Stimulated activated naive CD8-positive, alpha-beta T cell treated with anti-CD3 and anti-CD28 coated beads, Interleukin-15, amount 100 ng/mL, for 72 hours (primary cell): ENCODE results near the gene LRRC8E.

Experiments
- ATAC-seq: fragments of 150-1000 bp; cut with Tn5 transposase; 2 replicates; pipeline ENCODE4 v1.10.0; 2021; ENCODE audit warnings: mild to moderate bottlenecking, moderate library complexity
- DNase-seq, 2 donors: peaks; one replicate each; pipeline ENCODE4 v3.0.0; 2021 to 2022
- H3K27ac Mint-ChIP-seq, 2 donors: one replicate each; pipeline ENCODE4 v1.8.0; 2022; ENCODE audit warnings: mild to moderate bottlenecking in 2 of 2, mixed read lengths in 2 of 2, moderate library complexity in 2 of 2
- H3K27me3 Mint-ChIP-seq: one replicate; pipeline ENCODE4 v1.8.0; 2022; ENCODE audit warnings: mixed read lengths
- H3K4me1 Mint-ChIP-seq: one replicate; pipeline ENCODE4 v1.8.0; 2022; ENCODE audit warnings: mild to moderate bottlenecking, mixed read lengths
- H3K4me3 Mint-ChIP-seq, 2 donors: one replicate each; pipeline ENCODE4 v1.8.0; 2022; ENCODE audit warnings: mild to moderate bottlenecking in 2 of 2, mixed read lengths in 2 of 2, moderate library complexity in 1 of 2
- H3K9me3 Mint-ChIP-seq, 2 donors: one replicate each; pipeline ENCODE4 v1.8.0; 2022; ENCODE audit warnings: mixed read lengths in 2 of 2

Gene LRRC8E

DNA sequence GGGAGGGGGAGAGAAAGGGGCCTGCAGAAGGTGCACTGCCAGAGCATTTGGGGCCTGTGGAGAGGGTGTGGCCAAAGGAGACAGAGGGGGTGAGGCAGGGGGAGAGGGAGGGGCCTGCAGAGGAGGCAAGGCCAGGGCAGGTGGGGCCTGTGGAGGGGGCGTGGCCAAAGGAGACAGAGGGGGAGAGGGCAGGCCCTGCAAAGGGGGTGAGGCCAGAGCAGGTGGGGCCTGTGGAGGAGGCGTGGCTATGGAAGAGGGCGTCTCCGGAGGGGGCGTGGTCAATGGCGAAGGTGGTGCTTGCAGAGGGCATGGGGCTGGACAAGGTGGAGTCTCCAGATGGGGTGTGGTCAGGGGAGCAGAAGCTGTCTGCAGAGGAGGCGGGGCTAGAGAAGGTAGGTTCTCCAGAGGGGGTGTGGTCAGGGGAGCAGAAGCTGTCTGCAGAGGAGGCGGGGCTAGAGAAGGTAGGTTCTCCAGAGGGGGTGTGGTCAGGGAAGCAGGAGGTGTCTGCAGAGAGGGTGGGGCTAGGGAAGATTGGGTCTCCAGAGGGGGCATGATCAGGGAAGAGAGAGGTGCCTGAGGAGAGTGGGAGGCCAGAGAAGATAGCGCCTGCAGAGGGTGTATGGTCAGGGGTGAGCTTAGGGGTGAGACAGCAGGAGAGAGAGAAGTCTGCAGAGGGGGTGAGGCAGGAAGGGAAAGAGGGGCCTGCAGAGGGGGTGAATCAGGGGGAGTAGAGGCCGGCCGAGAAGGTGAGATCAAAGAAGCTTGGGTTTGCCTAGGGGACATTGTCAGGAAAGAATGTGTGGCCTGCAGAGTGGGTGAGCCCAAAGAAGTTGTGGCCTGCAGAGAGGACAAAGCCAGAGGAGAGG is 17.5 kb upstream of the LRRC8E start:
- H3K4me3 Mint-ChIP-seq: peak overlapping the region; percentile 65 to 77
- H3K27ac Mint-ChIP-seq: peak overlapping the region in 1 of 2 donors; percentile 72
- ATAC-seq: no peak
- H3K27me3 Mint-ChIP-seq: peaks cover 65% of the 10 kb centered on the region
- H3K4me1 Mint-ChIP-seq: peaks cover 61% of the 10 kb centered on the region
- DNase-seq: peak; percentile 71 to 76
- H3K9me3 Mint-ChIP-seq: no peaks in the 10 kb centered on the region

DNA sequence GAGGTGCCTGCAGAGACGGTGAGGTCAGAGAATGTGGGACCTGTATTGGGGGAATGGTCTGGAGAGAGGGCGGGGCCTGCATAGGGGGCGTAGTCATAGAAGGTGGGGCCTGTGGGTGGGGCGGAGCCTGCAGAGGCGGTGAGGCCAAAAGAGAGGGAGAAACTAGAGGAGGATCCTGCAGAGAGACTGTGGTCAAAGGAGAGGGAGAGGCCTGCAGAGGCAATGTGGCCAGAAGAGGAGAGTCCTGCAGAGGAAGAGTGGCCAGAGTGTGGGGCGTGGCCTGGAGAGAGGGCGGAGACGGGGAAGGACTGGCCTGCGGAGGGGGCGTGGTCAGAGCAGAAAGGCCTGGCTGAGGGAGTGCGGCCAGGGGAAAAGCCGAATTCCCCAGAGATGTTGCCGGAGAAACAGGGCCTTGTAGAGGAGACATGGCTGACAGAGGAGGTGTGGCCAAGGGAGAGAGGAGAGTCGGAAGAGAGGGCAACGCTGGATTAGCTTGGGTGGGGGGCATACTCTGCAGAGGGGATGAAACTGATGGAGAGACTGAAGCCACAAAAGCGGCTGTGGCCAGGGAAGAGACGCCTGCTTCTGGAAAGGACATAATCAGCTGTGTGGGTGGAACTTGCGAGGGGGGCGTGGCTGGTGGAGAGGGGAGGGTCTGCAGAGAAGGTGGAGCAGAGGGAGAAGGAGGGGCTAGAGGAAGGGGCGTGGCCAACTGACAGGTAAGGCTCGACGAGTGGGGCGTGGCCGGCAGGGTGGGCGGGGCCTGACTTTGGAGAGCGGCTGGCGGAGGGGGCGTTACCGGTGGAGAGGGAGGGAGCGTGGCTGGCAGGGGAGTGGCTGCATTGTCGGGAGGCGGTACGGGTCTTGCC is 16.6 kb upstream of the LRRC8E start:
- peaks cover 61% of the 10 kb centered on the region for H3K4me1 Mint-ChIP-seq
- peak overlapping the region in 1 of 2 donors; percentile 72 for H3K27ac Mint-ChIP-seq

DNA sequence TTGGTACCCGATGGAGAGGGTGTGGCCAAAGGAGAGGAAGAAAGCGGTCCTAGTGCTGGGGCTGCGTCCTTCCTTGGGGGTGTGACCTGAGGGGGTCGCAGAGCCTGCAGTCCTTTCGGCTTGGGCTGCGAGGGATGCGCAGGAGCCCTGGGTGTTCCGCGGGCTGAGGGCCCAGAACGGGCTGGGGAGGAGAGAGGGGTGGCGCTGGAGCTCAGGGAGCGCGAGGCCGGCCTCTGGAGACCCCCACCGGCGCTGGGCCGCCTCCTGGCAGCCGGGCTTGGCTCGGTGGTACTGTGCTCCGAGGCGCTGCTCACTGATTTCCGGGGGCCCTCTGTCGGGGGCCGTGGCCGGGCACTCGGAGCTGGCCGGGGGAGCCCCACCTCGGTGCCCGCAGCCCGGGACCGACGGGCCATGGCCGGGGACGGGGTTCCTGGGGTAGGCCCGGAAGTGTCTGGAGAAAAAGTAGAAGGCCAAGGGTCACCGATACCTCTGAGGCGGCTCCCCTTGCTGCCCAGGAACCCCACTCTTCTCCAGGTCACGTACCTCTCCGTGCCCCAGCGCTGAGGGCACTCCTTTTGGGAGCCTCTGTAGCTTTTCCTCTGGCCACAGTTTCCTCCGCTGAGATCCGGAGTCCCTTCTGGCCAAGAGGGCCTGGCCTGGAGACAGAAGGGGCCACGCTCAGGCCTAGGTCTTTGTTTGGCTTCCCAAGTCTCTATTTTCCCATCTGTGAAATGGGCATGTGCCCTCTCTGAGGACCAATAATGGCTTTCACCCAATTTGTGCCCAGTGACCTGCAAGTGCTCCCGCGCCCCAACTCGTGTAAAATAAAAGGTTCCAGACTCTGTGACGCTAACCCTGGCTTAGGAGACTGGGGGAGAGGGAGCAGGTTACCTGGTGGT is 15.8 kb upstream of the LRRC8E start:
- no peak for ATAC-seq
- Mint-ChIP-seq H3K9me3 (no peaks in the 10 kb centered on the region), H3K27ac (no peak overlapping the region), H3K4me1 (peaks cover 61% of the 10 kb centered on the region), H3K4me3 (peak overlapping the region; percentile 65 to 69), H3K27me3 (peaks cover 51% of the 10 kb centered on the region)
- DNase-seq: no peak

More for the DNA sequence above, 16.6 kb upstream of the LRRC8E start:
- Mint-ChIP-seq H3K9me3 (no peaks in the 10 kb centered on the region), H3K4me3 (peak overlapping the region; percentile 65 to 69), H3K27me3 (peaks cover 60% of the 10 kb centered on the region)
- DNase-seq (peak; percentile 86 to 89), ATAC-seq (peak; percentile 4)

DNA sequence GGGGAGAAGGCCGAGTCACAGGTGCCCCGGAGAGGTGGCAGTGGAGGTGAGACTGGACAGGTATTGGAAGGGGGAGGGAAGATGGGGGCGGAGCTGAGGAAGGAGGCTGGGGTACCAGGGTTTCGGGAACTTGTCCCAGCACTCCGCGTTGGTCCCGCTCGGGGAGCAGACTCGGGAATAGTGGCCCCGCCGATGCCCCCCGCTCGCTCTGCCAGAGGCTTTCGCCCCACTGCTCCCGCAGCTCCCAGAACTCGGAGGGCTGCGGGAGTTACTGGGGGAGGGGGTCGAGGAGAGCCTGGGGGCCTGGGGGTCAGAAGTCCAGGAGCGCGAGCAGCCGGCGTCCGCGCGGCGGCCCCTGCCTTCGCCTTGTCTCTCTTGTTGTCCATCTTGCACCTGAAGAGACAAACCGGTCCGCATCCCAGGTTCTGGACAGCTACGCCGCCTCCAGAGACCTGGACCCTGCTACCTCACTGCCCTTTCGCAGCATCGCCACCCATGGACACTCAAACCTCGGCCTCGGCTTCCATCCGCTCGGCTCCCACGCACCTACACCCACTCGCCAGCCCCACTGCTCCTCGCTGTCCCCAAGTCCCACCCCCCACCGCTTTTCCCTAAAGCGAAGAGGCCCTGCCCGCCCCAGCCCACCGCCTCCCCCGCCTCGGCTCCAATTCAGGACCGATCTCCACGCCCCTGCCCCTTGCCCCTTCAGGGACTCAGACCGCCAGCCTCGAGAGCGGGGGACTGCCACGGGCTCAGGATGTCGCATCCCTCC is 14.8 kb upstream of the LRRC8E start:
- Mint-ChIP-seq H3K4me1 (peaks cover 54% of the 10 kb centered on the region), H3K27ac (no peak overlapping the region), H3K9me3 (no peaks in the 10 kb centered on the region), H3K4me3 (peak overlapping the region; percentile 77 to 79), H3K27me3 (peaks cover 47% of the 10 kb centered on the region)
- ATAC-seq (no peak), DNase-seq (no peak)

DNA sequence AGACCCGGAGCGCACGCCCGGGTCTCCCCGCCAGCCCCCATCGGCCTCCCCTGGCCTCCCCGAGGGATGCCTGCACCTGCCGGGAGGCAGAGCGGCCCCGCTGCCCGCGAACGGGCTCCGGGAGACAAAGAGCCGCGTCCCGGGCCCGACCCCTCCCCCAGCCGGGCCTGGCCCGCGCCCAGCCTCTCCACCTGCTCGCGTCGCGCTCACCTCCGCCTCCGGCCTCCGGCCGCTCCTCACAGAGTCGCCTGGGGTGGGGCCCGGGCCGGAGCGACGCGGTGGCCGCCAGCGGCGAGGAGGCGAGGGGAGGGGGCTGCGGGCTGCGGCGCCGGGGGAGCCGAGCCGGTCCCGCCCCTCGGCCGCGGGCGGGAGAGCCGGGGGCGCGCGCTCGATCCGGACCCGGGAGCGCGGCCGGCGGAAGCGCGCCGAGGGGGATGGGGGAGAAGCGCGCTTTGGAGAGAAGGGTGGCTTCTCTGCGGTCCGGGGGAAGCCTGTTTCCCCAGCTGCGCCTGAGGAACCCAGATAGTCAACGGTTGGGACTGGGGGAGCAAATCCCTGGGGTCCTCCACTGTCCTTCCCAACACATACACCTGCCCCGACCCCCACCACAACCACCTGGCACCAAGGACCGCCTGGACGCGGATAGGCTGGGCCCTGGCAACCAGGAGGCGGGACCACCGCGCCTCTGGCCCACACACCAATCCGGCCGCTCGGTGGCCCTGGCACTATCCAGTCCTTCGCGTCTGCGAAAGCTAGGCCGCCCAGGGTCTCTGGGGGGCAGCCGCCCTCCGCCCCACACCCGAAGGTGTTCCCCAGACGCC is 14.0 kb upstream of the LRRC8E start, which contains the start of gene PRR36:
PRR36 (minus strand) TSS at position 315 of the 821 bp plus-strand sequence. CDS start 701 bp downstream, outside the sequence.
- peaks cover 47% of the 10 kb centered on the region for H3K27me3 Mint-ChIP-seq
- peak within 1 kb of the TSS; percentile 77 to 86 for H3K4me3 Mint-ChIP-seq
- peaks cover 46% of the 10 kb centered on the region for H3K4me1 Mint-ChIP-seq
- H3K9me3 Mint-ChIP-seq: no peaks in the 10 kb centered on the region
- no peak within 1 kb of the TSS for H3K27ac Mint-ChIP-seq
- peak; percentile 25 for ATAC-seq
- DNase-seq: no peak

DNA sequence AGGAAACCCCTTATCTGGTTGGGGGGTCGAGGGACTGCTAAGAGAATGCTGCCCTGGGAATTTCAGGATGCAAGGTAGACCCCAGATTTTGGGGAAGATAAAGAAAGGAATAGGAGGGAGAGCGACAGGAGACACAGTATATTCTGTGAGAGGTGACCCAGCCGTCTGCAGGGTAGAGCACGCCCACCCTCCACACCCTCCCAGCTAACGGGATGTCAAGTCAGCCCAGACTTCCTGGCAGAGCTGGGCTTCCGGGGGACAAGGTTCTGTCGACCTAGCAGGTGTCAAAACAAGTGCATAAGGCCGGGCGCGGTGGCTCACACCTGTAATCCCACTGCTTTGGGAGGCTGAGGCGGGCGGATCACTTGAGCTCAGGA is 13.4 kb upstream of the LRRC8E start:
- Mint-ChIP-seq H3K27me3 (peaks cover 47% of the 10 kb centered on the region), H3K27ac (no peak overlapping the region), H3K4me1 (peaks cover 43% of the 10 kb centered on the region), H3K4me3 (peak overlapping the region; percentile 49 to 86), H3K9me3 (no peaks in the 10 kb centered on the region)
- DNase-seq (no peak), ATAC-seq (no peak)

DNA sequence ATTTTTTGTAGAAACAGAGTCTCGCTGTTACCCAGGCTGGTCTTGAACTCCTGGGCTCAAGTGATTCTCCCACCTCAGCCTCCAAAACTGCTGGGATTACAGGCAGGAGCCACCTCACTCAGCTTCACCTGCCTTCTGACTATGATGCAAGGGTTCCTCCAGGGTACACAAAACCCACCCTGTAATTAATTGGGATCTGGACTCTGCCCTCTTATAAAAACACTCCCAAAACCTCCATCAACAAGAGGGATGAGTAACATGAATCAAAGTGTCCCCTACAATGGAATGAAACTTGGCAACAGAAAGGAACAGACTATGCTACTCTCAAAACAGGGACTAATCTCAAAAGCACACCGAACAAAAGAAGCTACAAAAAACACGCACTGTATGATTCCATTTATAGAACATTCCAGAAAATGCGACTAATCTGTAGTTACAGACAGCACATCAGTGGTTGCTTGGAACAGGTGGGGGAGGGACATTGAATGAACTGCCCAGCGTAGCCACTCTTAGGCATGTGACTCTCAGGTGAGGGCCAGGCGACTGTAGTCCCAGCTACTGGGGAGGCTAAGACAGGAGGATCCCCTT is 11.0 kb upstream of the LRRC8E start:
- DNase-seq (no peak), ATAC-seq (no peak)
- no peaks in the 10 kb centered on the region for H3K9me3 Mint-ChIP-seq
- no peak overlapping the region for H3K27ac Mint-ChIP-seq
- peaks cover 18% of the 10 kb centered on the region for H3K4me1 Mint-ChIP-seq
- H3K4me3 Mint-ChIP-seq: no peak overlapping the region
- H3K27me3 Mint-ChIP-seq: peaks cover 32% of the 10 kb centered on the region

DNA sequence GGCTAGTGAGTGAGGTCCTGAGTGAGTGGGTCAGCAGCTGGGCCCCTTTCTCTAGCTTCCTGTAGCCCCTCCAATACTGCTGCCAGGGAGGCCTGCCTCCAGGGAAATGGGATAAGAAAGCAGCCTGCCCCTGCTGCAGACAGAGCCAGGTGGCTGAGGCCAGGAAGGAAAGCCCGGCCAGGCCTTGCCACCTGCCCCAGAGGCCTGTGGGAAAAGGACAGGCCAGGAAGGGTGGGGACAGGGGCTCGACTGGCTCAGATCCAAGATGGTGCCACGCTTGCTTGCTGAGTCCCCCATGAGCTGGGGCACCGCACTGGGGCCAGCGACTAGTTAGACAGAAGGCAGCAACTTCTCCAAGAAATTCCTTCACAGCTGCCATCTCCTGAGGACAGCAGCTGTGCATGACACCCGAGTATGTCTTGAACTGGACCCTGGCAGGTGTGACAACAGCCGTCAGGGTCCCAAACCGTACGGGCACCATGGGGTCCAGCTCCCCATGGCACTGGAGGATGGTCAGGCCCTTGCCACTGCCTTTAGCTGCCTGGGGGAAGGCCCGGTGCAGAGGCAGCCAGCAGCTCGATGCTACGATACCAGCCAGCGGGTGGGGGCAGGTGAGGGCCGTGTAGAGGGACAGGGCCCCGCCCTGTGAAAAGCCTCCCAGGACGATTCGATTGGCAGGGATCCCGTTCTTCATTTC is 9.1 kb upstream of the LRRC8E start:
- ATAC-seq (peak; percentile 40), DNase-seq (no peak)
- peaks cover 15% of the 10 kb centered on the region for H3K27me3 Mint-ChIP-seq
- peaks cover 10% of the 10 kb centered on the region for H3K4me1 Mint-ChIP-seq
- no peaks in the 10 kb centered on the region for H3K9me3 Mint-ChIP-seq
- H3K27ac Mint-ChIP-seq: no peak overlapping the region
- H3K4me3 Mint-ChIP-seq: no peak overlapping the region

DNA sequence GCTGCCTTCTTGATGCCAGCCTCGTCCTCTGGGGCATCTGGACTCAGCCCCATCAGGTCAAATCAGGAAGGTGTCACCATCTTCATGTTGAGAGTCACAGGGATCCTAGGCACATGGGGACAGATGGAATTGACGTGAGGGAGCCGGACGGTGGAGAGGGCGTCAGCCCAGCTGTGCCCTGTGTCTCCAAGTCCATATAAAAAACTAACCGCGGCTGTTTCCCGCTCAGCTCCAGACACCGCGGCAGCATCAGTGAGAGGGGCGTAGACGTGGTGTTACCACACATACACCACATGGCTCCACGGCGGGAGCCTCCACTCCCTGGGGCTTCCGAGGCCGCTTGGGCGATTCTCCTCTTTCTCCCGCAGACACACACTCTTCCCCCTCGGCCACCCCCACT is 8.5 kb upstream of the LRRC8E start:
- ATAC-seq (peak; percentile 50), DNase-seq (no peak)
- Mint-ChIP-seq H3K4me1 (peaks cover 8% of the 10 kb centered on the region), H3K4me3 (no peak overlapping the region), H3K27ac (no peak overlapping the region), H3K9me3 (no peaks in the 10 kb centered on the region), H3K27me3 (peaks cover 9% of the 10 kb centered on the region)

DNA sequence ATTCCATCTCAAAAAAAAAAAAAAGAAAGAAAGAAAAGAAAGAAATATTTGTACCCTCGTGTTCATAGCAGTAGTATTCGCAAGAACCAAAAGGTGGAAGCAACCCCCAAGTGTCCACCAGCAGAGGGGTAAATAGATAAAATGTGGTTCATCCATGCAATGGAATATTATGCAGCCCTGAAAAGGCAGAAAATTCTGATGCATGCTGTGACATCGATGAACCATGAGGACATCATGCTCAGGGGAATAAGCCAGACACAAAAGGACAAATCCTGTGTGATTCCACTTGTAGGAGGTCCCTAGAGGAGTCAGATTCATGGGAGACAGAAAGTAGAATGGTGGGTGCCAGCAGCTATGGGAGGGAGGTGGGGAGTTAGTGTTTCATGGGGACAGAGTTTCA is 6.4 kb upstream of the LRRC8E start:
- Mint-ChIP-seq H3K27me3 (peaks cover 2% of the 10 kb centered on the region), H3K27ac (no peak overlapping the region), H3K9me3 (no peaks in the 10 kb centered on the region), H3K4me1 (peaks cover 6% of the 10 kb centered on the region), H3K4me3 (no peak overlapping the region)
- ATAC-seq (no peak), DNase-seq (no peak)

DNA sequence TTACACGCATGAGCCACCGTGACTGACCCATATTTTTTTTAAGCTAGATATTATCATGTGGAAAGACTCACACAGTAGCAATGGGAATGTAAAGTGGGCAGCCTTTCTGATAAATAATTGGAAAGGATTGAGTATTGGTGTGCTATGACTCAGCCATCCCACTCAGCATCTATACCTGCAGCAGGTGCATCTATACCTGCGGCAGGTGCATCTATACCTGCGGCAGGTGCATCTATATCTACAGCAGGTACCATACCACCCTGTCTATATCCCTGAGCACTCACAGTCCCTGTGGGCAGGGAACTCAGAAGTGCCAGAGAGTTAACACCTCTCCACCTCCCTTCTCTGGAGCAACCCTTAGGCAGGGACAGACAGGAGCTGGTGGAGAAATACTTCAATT is 5.2 kb upstream of the LRRC8E start:
- Mint-ChIP-seq H3K27me3 (peaks cover 14% of the 10 kb centered on the region), H3K4me1 (peaks cover 6% of the 10 kb centered on the region), H3K27ac (peak overlapping the region in 1 of 2 donors; percentile 42), H3K9me3 (no peaks in the 10 kb centered on the region), H3K4me3 (no peak overlapping the region)
- ATAC-seq (no peak), DNase-seq (no peak)

DNA sequence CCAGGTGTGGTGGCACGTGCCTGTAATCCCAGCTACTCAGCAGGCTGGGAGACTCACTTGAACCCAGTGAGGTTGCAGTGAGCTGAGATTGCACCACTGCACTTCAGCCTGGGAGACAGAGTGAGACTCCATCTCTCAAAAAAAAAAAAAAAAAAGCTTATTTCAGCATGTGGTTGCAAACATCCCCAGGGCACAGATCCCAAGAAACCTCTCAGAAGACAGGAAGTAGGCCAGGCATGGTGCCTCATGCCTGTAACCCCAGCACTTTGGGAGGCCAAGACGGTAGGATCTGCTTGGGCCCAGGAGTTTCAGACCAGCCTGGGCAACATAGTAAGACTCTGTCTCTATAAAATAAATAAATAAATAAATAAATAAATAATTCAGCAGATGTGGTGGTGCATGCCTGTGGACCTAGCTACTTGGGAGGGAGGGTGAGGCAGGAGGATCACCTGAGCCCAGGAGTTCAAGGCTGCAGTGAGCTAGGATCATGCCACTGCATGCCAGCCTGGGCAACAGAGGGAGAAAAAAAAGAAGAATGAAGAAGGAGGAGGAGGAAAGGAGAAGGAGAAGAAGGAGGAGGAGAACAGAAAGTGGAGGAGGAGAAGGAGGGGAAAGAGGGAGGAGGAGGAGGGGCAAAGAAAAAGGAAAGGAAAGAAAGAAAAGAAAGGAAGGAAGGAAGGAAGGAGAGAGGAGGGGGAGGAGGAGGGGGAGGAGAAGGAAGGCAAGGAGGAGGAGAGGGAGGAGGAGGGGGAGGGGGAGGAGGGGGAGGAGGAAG is 4.3 kb upstream of the LRRC8E start:
- Mint-ChIP-seq H3K4me1 (peaks cover 6% of the 10 kb centered on the region), H3K9me3 (no peaks in the 10 kb centered on the region), H3K27ac (no peak overlapping the region), H3K27me3 (peaks cover 18% of the 10 kb centered on the region), H3K4me3 (no peak overlapping the region)
- DNase-seq: no peak
- no peak for ATAC-seq
